Measurements from ENCODE around the gene SCYL2. TPM values are rescaled to one million over a fixed set of nuclear protein-coding genes. Genes with fewer than 3 reads are reported as not detected.

The SCYL2 gene
- total RNA-seq, 1 experiment from 2014 or later, result 41.4 TPM

GRCh38 chr12:100365411-100365810 lies 98.4 kb downstream of the SCYL2 start:
- TF ChIP-seq, protein P1, sequence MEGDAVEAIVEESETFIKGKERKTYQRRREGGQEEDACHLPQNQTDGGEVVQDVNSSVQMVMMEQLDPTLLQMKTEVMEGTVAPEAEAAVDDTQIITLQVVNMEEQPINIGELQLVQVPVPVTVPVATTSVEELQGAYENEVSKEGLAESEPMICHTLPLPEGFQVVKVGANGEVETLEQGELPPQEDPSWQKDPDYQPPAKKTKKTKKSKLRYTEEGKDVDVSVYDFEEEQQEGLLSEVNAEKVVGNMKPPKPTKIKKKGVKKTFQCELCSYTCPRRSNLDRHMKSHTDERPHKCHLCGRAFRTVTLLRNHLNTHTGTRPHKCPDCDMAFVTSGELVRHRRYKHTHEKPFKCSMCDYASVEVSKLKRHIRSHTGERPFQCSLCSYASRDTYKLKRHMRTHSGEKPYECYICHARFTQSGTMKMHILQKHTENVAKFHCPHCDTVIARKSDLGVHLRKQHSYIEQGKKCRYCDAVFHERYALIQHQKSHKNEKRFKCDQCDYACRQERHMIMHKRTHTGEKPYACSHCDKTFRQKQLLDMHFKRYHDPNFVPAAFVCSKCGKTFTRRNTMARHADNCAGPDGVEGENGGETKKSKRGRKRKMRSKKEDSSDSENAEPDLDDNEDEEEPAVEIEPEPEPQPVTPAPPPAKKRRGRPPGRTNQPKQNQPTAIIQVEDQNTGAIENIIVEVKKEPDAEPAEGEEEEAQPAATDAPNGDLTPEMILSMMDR (conservative IDR thresholded peaks at IDR 0.05), result no peak
- no peak overlapping the region for H3K4me3 Mint-ChIP-seq
- Histone ChIP-seq H3K23ac (ENCODE audit: insufficient read length, low read depth, low read length) (no peak overlapping the region), H2BK15ac (ENCODE audit: low read depth, low read length) (no peak overlapping the region), H2AK5ac (ENCODE audit: insufficient read length, low read length) (no peak overlapping the region), H3K4me2 (ENCODE audit: insufficient read depth, insufficient read length, low read length) (no peak overlapping the region), H3K23me2 (ENCODE audit: insufficient read length, low read depth, low read length, poor library complexity, severe bottlenecking) (no peaks in the 10 kb centered on the region), H3K4ac (ENCODE audit: low read depth, low read length) (no peak overlapping the region), H3K9ac (ENCODE audit: extremely low read depth, insufficient read length, low read length) (no peak overlapping the region), H3K27me3 (ENCODE audit: insufficient read depth, low read length) (no peaks in the 10 kb centered on the region), H3T11ph (ENCODE audit: low read length) (no peak overlapping the region), H2BK12ac (ENCODE audit: insufficient read length, low read depth, low read length) (no peak overlapping the region), H4K5ac (ENCODE audit: insufficient read length, low read depth, low read length) (no peak overlapping the region), H3K4me1 (ENCODE audit: insufficient read depth, low read length) (no peaks in the 10 kb centered on the region), H3K79me2 (ENCODE audit: insufficient read depth, low read length) (no peaks in the 10 kb centered on the region), H3K18ac (ENCODE audit: insufficient read length, low read depth, low read length) (no peak overlapping the region), H4K91ac (ENCODE audit: insufficient read length, low read depth, low read length) (no peak overlapping the region), H3K56ac (ENCODE audit: insufficient read length, low read depth, low read length) (no peak overlapping the region), H2BK20ac (ENCODE audit: low read depth, low read length, poor library complexity, severe bottlenecking) (no peak overlapping the region), H4K20me1 (ENCODE audit: control insufficient read depth, insufficient read depth, insufficient read length) (no peaks in the 10 kb centered on the region), H3K9me3 (ENCODE audit: control insufficient read depth, low read depth, low read length) (no peaks in the 10 kb centered on the region), H4K8ac (replicated peaks; ENCODE audit: insufficient read length, low read depth, low read length) (no peak overlapping the region), H2BK5ac (ENCODE audit: insufficient read length, low read length) (no peak overlapping the region), H2AFZ (ENCODE audit: low read length) (no peak overlapping the region), H3K14ac (ENCODE audit: insufficient read depth, low read length) (no peak overlapping the region), H3K79me1 (ENCODE audit: insufficient read depth, low read depth, low read length, poor library complexity, severe bottlenecking) (no peaks in the 10 kb centered on the region), H2BK120ac (ENCODE audit: low read depth, low read length, poor library complexity, severe bottlenecking) (no peak overlapping the region), H3K27ac (ENCODE audit: insufficient read length, low read depth, low read length) (no peak overlapping the region)
- peaks cover 5% of the 10 kb centered on the region in 2 experiments for H3K9me3 Mint-ChIP-seq
- no peak overlapping the region for H3K27ac Mint-ChIP-seq
- H3K36me3 Mint-ChIP-seq (ENCODE audit: insufficient read depth in 1 of 3, low read depth in 3 of 3), result peaks cover 4 to 6% (median 5%) of the 10 kb centered on the region in 3 experiments; a peak in 5 of 7 replicates
- no peak for DNase-seq
- peaks cover 0 to 2% of the 10 kb centered on the region in 2 experiments; a peak in 2 of 4 replicates for H3K4me1 Mint-ChIP-seq
- no CpG with 5 or more reads among the region's 2 CpGs for WGBS (ENCODE audit: extremely low coverage, insufficient read length, low lambda C conversion rate)
- no peaks in the 10 kb centered on the region; the same call in 1 of the 2 replicates for H3K27me3 Mint-ChIP-seq (ENCODE audit: low read depth)

All from H9 (cell line).